Metanephros (tissue), 2 donors: ENCODE data around the gene PLEKHM1. TPM values are rescaled to one million over a fixed set of nuclear protein-coding genes. Genes with fewer than 3 reads are reported as not detected.

Source experiments
- small RNA-seq: library from RNA; depleted of rRNA; stranded (forward); fragments of <200 nt; gene quantifications from one replicate; pipeline ENCODE3, GENCODE V24; 2014; ENCODE audit warnings: low replicate concordance
- total RNA-seq: library from RNA; depleted of rRNA; stranded (reverse); fragments of >200 nt; gene quantifications from one replicate; pipeline ENCODE4 v1.2.3, GENCODE V29; 2014

PLEKHM1 gene
- 20.7 TPM for total RNA-seq

DNA sequence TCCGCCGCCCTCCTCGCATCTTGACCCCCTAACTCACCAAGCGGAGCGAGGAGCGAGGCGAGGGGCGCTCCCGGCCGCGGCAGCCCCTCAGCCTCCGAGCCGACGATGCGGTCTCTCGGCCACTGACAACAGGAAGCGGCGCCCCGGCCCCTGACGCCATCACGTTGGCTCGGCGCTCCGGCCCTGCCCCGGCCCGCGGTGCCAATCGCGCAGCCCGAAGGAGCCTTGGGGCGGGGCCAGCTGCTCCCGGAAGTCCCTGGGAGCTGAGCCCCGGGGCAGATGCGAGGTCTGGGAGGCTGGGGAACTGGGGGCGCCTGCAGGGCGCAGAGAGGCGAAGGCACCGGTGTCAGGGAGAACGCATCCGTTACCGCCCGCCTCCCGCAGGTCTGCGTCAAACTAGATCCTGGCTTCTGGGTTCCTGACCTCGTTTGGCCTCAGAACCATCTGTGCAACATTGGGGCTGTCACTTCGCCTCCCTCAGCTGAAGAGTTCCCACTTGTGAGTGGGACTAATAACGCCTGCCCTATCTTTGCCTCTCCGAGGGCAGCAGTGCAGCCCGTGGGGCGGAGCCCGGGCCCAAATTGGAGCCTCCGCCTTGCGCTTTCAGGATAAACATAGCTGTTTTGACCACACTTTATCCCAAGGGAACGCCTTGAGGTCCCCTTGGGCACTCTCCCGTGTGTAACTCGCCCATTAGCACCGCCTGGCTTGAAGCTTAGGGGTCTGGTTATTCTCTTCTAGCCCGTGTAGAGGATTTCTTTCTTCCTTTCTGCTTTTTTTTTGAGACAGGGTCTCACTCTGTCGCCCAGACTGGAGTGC lies at the start of gene PLEKHM1:
Gene PLEKHM1, minus strand, starts transcription at position 107 of the 819 bp plus-strand sequence. CDS start 8,237 bp downstream, outside the sequence.

GRCh38 chr17:45432405-45433158 lies 57.9 kb downstream of the PLEKHM1 start, which contains the start of gene ARHGAP27:
ARHGAP27 (minus strand) TSS chr17:45432870; CDS start chr17:45430279, 2,591 bp downstream.

Small RNA genes within 50 kb of the gene (small RNA-seq; reads per million reads assigned to genes)
- gene RF00017, result not detected

Other genes with a start within 250 kb of the PLEKHM1 start
- 0.12 TPM for gene SPATA32, start 228.6 kb downstream of the PLEKHM1 start, total RNA-seq
- 7.5 TPM for gene MAP3K14, start 173.7 kb downstream of the PLEKHM1 start, total RNA-seq
- gene ARHGAP27, start 57.9 kb downstream of the PLEKHM1 start, total RNA-seq, result 30.8 TPM